ENCODE results near the gene BANF2.

The BANF2 gene

DNA sequence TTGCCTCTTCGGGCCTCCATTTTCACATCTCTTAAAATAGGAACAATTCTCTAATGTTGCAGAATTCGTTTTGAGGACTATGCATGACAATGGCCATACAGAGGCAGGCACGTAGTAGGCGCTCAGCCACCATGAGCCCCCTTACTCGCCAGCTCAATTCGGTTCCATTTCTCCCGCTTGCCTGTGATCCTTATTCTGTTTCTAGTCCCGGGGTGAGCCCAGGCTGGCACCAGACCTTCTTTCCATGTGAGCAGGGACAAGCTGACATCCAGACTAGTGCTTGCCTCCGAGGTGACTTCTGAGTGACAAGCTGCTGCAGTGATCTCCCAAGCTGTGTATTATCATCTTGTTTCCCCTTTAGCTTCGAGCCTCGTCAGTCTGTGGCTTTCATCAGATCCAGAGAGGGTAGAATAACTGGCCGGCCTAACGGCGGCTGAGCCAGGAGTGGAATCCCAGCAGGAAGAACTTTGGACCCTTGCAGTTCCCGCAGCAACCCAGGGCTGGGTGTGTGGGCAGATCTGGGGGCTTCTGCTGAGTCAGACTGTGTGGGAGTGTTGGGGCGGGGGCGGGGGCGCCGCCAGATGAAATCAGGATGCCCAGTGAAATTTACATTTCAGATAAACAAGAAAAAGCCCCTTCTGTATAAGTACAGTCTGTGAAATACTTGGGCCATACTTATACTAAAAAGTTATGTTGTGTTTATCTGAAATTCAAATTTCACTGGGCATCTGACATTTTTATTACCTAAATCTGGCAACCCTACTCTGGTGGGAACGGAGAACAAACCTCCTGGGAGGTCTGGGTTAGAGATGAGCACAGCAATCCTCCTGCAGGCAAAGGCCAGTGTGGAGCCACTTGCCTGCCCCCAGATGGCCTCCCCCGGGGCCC, 10.9 kb downstream of the BANF2 start:
- no peak for DNase-seq (ENCODE audit: low spot score)

DNA sequence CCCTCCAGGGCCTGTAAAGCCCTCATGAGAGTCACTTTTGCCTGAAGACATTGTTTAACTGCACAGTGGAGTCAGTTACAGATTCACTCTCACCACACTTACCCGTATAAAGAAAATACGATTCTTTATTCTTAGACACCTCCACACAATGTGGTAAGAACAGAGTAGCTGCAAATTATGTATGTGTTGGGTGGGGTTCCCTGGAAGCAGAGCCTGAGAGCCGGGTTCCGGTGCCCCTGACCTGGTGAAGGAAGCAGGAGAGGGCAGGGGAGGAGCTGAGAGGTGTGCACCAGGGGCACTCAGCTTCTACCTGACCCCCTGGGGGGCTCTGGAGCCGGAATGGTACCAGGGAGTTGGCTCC, 11.5 kb downstream of the BANF2 start:
- DNase-seq (ENCODE audit: low spot score) = no peak

- DNase-seq (ENCODE audit: low spot score) = no peak
Observed at GRCh38 chr20:17712201-17712600, 12.4 kb downstream of the BANF2 start.

DNA sequence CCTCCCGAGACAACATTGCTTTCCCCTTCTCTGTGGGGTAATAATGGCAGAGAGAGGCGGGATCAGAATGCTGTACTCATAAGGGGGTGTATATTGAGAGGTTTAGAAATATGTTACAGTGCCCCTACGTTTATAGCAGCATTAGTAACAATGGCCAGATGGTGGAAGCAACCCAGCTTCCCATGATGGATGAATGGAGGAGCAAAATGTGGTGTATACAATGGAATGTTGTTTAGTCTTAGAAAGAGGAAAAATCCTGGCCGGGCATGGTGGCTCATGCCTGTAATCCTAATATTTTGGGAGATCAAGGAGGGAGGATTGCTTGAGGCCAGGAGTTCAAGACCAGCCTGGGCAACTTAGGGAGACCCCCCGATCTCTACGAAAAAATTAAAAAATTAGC, 12.9 kb downstream of the BANF2 start:
- no peak for DNase-seq (ENCODE audit: low spot score)

DNA sequence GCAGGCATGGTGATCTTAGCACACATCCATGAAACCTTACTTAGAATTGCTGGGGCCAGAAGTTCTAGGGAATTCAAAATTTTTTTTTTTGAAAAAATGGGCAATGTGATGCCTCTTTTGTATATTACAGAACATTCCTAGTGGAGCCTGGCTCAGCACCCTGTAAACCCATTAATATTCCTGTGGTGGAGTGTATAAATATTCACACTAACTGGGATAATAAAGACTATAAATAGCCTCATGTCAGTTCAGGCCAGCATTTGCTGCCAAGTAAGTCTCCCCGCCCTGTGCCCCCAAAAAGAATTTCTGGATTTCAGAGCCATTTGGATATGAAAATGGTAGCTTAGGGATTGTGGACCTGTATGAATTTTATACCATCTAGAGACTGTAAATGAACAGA, 14.8 kb downstream of the BANF2 start:
- no peak for DNase-seq (ENCODE audit: low spot score)

- DNase-seq (ENCODE audit: low spot score) = no peak
Observed at GRCh38 chr20:17715075-17715474, 15.3 kb downstream of the BANF2 start.

GRCh38 chr20:17716331-17716730, 16.6 kb downstream of the BANF2 start:
- DNase-seq (ENCODE audit: low spot score) = no peak

- no peak for DNase-seq (ENCODE audit: low spot score)
Observed at GRCh38 chr20:17720755-17721154, 21.0 kb downstream of the BANF2 start.

DNA sequence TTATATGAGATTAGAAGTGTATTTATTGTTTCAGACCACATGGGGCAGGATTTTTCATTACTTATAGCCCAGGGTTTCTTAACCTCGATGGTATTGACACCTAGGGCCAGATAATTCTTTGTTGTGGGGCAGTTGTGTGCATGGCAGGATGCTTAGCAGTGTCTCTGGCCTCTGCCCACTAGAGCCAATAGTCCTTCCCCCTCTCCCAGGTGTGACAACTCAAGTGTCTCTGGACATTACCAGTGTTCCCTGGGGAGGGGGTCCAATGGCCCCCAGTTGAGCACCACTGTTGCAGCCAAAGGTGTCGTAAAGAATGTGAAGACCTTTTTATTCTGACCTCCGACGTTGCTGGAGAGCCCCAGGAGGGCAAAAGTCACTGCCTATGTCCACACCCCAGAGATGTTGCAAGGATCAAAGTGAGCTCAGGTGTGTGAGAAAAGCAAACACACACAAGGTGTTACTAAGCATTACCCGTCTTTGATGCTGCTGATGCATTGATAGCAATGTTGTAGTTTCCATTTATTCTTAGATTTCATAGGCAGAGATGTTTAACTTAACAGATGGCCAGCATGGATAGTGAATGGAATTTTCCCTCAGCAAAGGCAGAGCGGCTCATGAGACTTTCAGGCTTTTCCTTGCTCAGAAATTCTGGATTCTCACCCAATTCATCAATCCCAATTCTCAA, 22.2 kb downstream of the BANF2 start:
- no peak for DNase-seq (ENCODE audit: low spot score)

DNA sequence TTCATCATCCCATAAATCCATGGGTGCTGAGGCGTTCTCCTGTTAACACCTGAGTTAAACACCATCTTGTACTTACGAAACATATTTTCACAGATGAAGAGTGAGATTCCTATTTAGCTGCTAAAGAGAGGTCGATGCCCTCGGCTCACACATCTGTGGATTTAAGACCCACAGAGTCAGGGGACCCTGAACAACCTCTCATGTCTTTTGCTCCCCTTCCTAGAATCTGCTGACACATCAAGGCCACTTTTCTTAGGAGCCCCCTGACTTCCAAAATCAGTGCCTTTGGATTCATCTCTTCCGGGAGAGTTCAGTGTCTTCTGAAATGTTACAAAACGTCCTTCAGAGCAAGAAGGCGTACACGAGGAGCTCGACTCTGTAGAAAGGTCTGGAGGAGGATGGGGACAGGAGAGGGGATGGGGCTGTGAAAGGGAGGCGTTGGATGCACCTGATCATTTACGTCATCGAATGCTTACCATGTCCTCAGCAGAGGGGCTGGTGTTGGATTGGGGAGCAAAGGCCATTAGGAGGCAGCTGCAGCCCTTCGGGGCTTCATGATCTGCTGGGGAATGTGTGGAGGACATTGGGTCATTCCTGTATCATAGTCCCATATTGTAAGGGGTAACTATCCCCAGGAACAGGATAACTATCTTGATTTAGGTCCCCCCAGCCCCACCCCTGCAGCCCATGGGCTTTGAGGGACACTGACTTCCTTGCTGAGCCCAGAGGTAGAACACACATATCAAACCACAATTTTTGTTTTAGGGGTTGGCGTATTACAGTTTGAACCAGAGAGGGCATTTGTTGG, 22.9 kb downstream of the BANF2 start:
- DNase-seq (ENCODE audit: low spot score) = no peak

GRCh38 chr20:17723301-17723691, 23.5 kb downstream of the BANF2 start:
- no peak for DNase-seq (ENCODE audit: low spot score)

DNA sequence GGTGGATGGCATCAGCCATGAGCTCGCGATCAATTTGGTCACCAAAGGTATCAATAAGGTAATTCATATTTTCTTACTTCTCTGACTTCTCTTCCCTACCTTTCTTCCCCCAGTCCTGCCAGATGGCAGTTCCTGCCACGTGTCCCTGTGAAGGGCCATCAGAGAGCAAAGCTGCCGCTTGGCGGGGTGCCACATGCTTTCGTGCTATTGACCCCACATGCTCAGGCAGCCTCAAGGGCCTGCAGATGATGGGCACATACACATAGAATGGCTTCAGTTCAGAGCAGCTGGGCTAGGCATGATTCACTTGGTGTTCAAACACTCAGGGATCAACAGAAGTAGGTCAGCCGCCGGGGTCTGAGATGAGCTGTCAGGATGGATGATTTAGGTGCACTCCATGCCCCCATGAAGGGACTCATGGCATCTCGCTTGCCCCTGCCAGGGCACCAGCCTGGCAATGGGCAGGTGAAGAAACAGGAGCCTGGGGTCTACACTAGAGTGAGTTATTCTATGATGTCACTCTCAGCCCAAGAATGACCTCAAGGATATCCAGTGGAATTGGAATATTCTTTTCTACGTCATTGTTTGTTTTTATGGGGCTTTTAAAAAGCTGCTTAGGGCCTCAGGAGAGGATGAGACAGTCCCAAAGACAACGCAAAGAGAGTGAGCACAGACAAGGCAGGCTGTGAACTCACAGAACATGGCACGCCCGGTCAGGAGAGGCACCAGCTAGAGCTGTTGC, 25.5 kb downstream of the BANF2 start:
- no peak for DNase-seq (ENCODE audit: low spot score)

DNA sequence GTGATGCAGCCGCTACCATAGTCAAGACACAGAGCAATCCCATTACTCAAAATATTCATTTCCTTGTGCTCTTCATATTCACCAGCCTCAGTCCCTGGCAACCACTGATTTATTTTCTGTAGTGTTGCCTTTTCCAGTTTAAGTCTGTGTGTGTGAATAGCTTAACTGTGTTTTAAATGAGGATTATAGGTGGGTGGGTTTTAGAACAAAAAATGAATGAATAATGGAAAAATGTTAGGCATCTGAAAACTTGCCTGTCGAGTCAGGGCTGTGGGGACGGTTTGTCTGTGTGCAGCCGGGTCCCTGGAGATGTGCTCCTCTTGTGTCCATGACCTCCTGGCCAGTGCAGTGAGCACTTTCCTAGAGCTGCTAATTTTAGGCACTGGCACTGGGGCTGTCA, 27.1 kb downstream of the BANF2 start:
- no peak for DNase-seq (ENCODE audit: low spot score)

- DNase-seq (ENCODE audit: low spot score) = no peak
Observed at GRCh38 chr20:17727351-17727750, 27.6 kb downstream of the BANF2 start.

- DNase-seq (ENCODE audit: low spot score) = no peak
Observed at GRCh38 chr20:17728074-17728473, 28.3 kb downstream of the BANF2 start.

DNA sequence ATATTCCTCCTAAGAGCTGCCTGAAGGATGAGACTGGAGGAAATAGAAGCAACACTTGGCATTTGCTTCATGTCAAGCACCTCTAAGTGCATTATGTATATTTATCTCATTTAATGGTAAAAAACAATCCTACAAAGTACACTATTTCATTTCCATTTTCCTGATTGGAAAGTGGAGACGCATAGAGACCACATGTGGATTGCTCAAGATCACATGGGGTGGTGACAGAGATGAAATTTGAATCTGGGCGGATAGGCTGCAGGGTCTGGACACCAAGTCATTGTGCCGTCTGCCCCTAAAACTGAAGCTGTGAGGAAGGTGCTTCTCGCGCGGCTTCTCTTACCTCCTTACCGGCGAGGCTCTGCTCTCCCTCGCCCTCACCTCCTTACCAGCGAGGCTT, 30.3 kb downstream of the BANF2 start:
- no peak for DNase-seq (ENCODE audit: low spot score)

DNA sequence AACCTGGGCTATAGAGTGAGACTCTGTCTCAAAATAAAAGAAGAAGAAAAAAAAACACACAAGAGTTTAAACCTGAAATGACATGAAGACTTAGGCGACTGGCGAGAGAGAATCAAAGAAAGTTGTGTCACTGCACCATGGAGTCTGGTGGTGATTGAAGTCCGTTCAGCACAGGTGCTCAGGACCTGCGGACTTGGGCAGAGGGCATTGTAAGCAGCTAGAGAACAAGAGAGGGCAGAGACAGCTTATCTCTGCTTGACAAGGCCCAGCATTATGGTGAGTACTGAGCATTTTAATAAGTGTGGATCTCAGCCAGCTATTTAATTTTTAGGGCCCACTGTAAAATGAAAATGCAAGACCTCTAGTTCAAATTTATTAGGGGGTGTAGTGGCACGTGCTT, 31.5 kb downstream of the BANF2 start:
- DNase-seq (ENCODE audit: low spot score) = no peak

DNA sequence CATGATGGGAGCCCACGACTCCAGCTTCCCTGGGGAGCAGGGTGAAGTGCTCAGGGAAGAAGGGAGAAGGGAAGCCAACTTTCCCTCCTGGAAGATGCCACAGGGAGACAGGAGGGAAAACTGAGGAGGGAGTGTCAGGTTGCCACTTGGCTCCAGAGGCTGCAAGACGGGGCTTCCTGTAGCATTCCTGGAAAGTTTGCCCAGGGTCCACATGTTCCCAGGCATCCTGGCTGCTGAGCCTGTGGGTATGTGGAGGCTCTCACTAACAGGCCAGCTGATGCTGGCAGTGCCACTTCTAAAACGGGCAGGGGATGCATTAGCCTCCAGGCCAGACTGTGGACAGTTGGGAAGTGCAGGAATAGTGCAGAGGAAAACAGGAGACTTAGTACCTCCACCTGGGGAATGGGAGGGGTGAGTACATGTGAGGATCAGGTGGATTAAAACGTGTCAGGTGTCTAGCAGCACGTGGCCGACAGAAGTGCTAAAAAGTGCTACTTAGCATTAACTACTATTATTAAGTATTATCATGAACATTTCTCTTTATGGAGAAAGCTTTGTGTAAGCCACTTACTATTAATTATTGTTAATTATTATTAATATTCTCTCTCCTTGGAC, 33.2 kb downstream of the BANF2 start:
- DNase-seq (ENCODE audit: low spot score) = no peak

GRCh38 chr20:17733767-17734304, 34.1 kb downstream of the BANF2 start:
- DNase-seq (ENCODE audit: low spot score) = no peak

DNA sequence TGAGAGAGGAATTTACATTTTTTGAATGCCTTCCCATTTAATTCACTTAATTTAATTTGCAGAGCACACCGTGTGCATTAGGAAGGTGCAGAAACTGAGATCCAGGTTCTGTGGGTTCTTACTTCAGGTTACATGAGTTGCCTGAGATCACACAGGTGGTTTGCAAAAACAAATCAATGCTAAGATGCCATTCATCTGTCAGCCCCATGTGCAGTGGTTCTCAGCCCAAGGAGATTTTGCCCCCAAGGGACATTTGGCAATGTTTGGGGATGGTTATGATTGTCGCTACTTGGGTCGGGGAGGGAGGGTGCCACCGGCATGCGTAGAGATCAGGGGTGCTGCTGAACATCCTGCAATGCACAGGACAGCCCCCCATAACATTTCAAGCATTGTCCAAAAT, 34.6 kb downstream of the BANF2 start:
- DNase-seq (ENCODE audit: low spot score) = no peak

DNA sequence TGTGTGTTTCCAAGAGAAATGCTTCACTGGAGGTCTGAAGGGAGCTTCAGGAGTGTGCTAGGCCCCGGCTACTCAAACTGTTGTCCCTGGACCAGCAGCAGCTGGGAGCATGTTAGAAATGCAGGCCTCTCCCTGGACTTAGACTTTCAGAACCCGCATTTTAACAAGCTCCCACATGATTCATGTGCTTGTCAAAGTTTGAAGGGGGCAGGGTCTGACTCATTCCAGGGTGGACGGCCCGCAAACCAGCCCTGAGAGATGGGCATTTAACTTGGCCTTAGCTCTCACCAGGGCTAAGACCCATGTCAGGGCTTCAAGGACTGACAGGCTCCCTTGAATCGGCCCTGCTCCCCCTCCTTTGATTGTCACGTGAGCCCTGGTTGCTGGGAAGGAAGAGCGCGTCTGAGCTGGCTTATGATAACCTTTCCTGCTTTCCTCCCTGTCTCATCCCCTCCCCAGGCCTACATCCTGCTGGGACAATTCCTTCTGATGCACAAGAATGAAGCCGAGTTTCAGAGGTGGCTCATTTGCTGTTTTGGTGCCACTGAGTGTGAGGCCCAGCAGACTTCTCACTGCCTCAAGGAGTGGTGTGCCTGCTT, 35.5 kb downstream of the BANF2 start:
- no peak for DNase-seq (ENCODE audit: low spot score)

Data from ecto neural progenitor cell (in vitro differentiated cells).